Measurements from ENCODE around the gene RAE1.

RAE1 gene

GRCh38 chr20:57316795-57317201, 34.3 kb upstream of the RAE1 start:
- H3K9ac ChIP-seq (ENCODE audit: low read depth, low read length), result no peak overlapping the region
- no peak overlapping the region for H3K4me3 ChIP-seq (ENCODE audit: low read depth, low read length)
- H3K27me3 ChIP-seq (ENCODE audit: control insufficient read depth, insufficient read depth, low read length), result peaks cover 3% of the 10 kb centered on the region
- no peaks in the 10 kb centered on the region for H3K36me3 ChIP-seq (ENCODE audit: control insufficient read depth, insufficient read depth, low read length)
- H3K4me1 ChIP-seq (ENCODE audit: control insufficient read depth, insufficient read depth, low read length), result no peaks in the 10 kb centered on the region
- no peaks in the 10 kb centered on the region for H3K9me3 ChIP-seq (ENCODE audit: control insufficient read depth, insufficient read depth, low read length)

GRCh38 chr20:57317316-57317788, 33.7 kb upstream of the RAE1 start:
- Histone ChIP-seq H3K4me1 (ENCODE audit: control insufficient read depth, insufficient read depth, low read length) (no peaks in the 10 kb centered on the region), H3K4me3 (ENCODE audit: low read depth, low read length) (no peak overlapping the region), H3K27me3 (ENCODE audit: control insufficient read depth, insufficient read depth, low read length) (peaks cover 3% of the 10 kb centered on the region), H3K9me3 (ENCODE audit: control insufficient read depth, insufficient read depth, low read length) (no peaks in the 10 kb centered on the region), H3K9ac (ENCODE audit: low read depth, low read length) (no peak overlapping the region), H3K36me3 (ENCODE audit: control insufficient read depth, insufficient read depth, low read length) (no peaks in the 10 kb centered on the region)

DNA sequence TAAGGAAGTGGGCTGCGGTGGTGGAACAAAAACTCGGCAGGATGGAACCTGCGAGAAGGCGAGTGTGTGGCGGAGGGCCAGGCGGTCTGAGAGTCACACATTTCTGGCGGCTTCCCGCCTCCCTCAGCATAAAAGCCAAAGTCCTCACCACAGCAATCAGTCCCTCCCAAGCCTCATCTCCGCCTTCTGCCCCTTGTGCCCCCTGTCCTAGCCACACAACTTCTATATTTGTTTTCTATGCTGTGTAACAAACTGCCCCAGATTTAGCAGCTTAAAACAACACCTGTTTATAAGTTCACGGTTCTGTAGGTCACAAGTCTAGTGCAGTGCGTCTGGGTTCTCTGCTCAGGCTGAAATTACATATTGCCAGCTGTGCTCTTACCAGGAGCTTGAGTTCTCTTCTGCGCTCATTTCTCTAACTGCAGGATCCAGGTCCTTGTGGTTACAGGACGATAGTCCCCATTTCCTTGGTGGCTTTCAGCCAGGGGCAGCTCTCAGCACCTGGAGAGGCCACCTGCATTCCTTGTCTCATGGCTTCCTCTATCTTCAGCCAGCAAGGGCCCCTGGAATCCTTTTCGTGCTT, 33.2 kb upstream of the RAE1 start:
- H3K9ac ChIP-seq (ENCODE audit: low read depth, low read length), result no peak overlapping the region
- peaks cover 5% of the 10 kb centered on the region for H3K4me1 ChIP-seq (ENCODE audit: control insufficient read depth, insufficient read depth, low read length)
- peaks cover 3% of the 10 kb centered on the region for H3K27me3 ChIP-seq (ENCODE audit: control insufficient read depth, insufficient read depth, low read length)
- no peaks in the 10 kb centered on the region for H3K9me3 ChIP-seq (ENCODE audit: control insufficient read depth, insufficient read depth, low read length)
- H3K4me3 ChIP-seq (ENCODE audit: low read depth, low read length), result no peak overlapping the region
- H3K36me3 ChIP-seq (ENCODE audit: control insufficient read depth, insufficient read depth, low read length), result no peaks in the 10 kb centered on the region

DNA sequence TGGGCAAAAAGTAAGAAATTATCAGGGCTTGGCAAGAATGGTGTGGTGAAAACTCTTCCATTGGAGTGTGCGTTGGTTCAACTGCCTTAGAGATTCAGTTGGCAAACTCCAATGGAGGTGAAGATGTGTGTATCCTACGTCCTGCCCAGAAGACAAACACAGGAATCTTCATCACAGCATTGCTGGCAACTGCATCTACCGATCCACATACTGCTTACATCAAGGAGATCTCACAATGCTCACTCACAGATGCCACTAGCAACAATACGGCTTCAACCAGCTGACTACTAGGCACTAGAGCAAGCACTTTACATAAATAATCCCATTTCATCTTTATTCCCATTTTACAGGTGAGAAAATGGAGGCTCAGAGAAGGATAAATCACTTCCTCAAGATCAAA, 31.5 kb upstream of the RAE1 start:
- Histone ChIP-seq H3K9ac (ENCODE audit: low read depth, low read length) (no peak overlapping the region), H3K27me3 (ENCODE audit: control insufficient read depth, insufficient read depth, low read length) (peaks cover 3% of the 10 kb centered on the region), H3K36me3 (ENCODE audit: control insufficient read depth, insufficient read depth, low read length) (no peaks in the 10 kb centered on the region), H3K4me1 (ENCODE audit: control insufficient read depth, insufficient read depth, low read length) (peaks cover 8% of the 10 kb centered on the region), H3K4me3 (ENCODE audit: low read depth, low read length) (no peak overlapping the region), H3K9me3 (ENCODE audit: control insufficient read depth, insufficient read depth, low read length) (no peaks in the 10 kb centered on the region)

DNA sequence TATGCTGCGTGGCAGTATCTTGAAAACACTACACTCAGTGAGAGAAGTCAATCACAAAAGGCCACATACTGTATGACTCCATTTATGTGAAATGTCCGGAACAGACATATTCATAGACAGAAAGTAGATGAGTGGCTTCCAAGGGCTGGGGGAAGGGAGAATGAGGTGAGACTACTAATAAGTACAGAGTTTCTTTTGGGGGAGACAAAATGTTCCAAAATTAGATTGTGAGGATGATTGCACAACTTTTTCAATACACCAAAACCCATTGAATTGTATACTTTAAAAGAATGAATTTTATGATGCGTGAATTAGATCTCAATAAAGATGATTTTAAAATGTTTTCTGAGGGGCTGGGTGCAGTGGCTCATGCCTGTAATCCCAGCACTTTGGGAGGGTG, 30.7 kb upstream of the RAE1 start:
- Histone ChIP-seq H3K9me3 (ENCODE audit: control insufficient read depth, insufficient read depth, low read length) (no peaks in the 10 kb centered on the region), H3K27me3 (ENCODE audit: control insufficient read depth, insufficient read depth, low read length) (no peaks in the 10 kb centered on the region), H3K4me3 (ENCODE audit: low read depth, low read length) (no peak overlapping the region), H3K36me3 (ENCODE audit: control insufficient read depth, insufficient read depth, low read length) (no peaks in the 10 kb centered on the region), H3K9ac (ENCODE audit: low read depth, low read length) (no peak overlapping the region), H3K4me1 (ENCODE audit: control insufficient read depth, insufficient read depth, low read length) (peaks cover 8% of the 10 kb centered on the region)

- Histone ChIP-seq H3K9ac (ENCODE audit: low read depth, low read length) (no peak overlapping the region), H3K4me1 (ENCODE audit: control insufficient read depth, insufficient read depth, low read length) (peaks cover 8% of the 10 kb centered on the region), H3K27me3 (ENCODE audit: control insufficient read depth, insufficient read depth, low read length) (no peaks in the 10 kb centered on the region), H3K9me3 (ENCODE audit: control insufficient read depth, insufficient read depth, low read length) (no peaks in the 10 kb centered on the region), H3K36me3 (ENCODE audit: control insufficient read depth, insufficient read depth, low read length) (no peaks in the 10 kb centered on the region), H3K4me3 (ENCODE audit: low read depth, low read length) (no peak overlapping the region)
Observed at GRCh38 chr20:57321142-57321541, 29.9 kb upstream of the RAE1 start.

DNA sequence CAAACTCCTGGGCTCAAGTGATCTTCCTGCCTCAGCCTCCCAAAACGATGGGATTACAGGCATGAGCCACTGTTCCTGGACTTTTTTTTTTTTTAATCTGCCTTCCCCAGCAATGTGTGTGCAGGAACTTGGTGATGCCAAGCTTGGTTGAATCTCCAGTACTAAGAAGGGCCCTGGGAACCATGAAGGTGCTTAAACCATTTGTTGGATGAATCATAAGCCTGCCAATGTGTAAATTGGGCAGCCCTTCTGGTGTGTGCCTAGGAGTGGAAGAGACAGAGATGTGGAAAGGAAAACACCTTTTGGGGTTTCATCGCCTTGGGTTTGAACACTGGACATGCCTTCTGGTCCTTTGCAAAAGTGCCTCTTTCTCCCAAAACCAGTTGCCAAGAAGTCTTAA, 28.6 kb upstream of the RAE1 start:
- no peaks in the 10 kb centered on the region for H3K9me3 ChIP-seq (ENCODE audit: control insufficient read depth, insufficient read depth, low read length)
- peaks cover 15% of the 10 kb centered on the region for H3K4me1 ChIP-seq (ENCODE audit: control insufficient read depth, insufficient read depth, low read length)
- H3K27me3 ChIP-seq (ENCODE audit: control insufficient read depth, insufficient read depth, low read length), result no peaks in the 10 kb centered on the region
- no peak overlapping the region for H3K4me3 ChIP-seq (ENCODE audit: low read depth, low read length)
- no peak overlapping the region for H3K9ac ChIP-seq (ENCODE audit: low read depth, low read length)
- H3K36me3 ChIP-seq (ENCODE audit: control insufficient read depth, insufficient read depth, low read length), result no peaks in the 10 kb centered on the region

- no peak overlapping the region for H3K4me3 ChIP-seq (ENCODE audit: low read depth, low read length)
- H3K36me3 ChIP-seq (ENCODE audit: control insufficient read depth, insufficient read depth, low read length), result no peaks in the 10 kb centered on the region
- H3K4me1 ChIP-seq (ENCODE audit: control insufficient read depth, insufficient read depth, low read length), result peaks cover 15% of the 10 kb centered on the region
- H3K9me3 ChIP-seq (ENCODE audit: control insufficient read depth, insufficient read depth, low read length), result no peaks in the 10 kb centered on the region
- no peak overlapping the region for H3K9ac ChIP-seq (ENCODE audit: low read depth, low read length)
- no peaks in the 10 kb centered on the region for H3K27me3 ChIP-seq (ENCODE audit: control insufficient read depth, insufficient read depth, low read length)
Observed at GRCh38 chr20:57323034-57323433, 28.0 kb upstream of the RAE1 start.

DNA sequence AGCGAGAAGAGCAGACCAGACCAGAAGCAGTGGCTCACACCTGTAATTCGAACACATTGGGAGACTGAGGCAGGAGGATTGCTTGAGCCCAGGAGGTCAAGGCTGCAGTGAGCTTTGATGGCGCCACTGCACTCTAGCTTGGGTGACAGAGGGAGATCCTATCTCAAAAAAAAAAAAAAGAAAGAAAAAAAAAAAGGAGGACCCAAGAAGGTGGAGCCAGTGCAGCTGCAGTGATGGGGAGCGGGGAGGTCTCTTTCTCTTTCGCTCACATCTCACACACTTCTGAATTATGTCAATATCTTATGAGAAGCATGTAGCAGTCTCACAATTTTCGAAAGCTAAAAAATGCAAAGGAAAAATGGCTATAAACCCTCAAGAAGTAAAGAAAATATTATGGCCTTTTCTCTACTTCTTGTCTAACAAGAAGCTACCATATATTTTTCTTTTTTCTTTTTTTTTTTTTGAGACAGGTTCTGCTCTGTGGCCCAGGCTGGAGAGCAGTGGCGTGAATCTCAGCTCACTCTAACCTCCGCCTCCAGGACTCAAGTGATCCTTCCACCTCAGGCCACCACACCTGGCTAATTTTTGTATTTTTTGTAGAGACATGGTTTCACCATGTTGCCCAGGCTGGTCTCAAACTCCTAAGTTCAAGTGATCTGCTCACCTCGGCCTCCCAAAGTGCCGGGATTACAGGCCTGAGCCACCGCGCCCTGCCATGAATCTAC, 25.3 kb upstream of the RAE1 start:
- Histone ChIP-seq H3K9ac (ENCODE audit: low read depth, low read length) (no peak overlapping the region), H3K27me3 (ENCODE audit: control insufficient read depth, insufficient read depth, low read length) (no peaks in the 10 kb centered on the region), H3K4me1 (ENCODE audit: control insufficient read depth, insufficient read depth, low read length) (peaks cover 15% of the 10 kb centered on the region), H3K4me3 (ENCODE audit: low read depth, low read length) (no peak overlapping the region), H3K9me3 (ENCODE audit: control insufficient read depth, insufficient read depth, low read length) (no peaks in the 10 kb centered on the region), H3K36me3 (ENCODE audit: control insufficient read depth, insufficient read depth, low read length) (no peaks in the 10 kb centered on the region)

DNA sequence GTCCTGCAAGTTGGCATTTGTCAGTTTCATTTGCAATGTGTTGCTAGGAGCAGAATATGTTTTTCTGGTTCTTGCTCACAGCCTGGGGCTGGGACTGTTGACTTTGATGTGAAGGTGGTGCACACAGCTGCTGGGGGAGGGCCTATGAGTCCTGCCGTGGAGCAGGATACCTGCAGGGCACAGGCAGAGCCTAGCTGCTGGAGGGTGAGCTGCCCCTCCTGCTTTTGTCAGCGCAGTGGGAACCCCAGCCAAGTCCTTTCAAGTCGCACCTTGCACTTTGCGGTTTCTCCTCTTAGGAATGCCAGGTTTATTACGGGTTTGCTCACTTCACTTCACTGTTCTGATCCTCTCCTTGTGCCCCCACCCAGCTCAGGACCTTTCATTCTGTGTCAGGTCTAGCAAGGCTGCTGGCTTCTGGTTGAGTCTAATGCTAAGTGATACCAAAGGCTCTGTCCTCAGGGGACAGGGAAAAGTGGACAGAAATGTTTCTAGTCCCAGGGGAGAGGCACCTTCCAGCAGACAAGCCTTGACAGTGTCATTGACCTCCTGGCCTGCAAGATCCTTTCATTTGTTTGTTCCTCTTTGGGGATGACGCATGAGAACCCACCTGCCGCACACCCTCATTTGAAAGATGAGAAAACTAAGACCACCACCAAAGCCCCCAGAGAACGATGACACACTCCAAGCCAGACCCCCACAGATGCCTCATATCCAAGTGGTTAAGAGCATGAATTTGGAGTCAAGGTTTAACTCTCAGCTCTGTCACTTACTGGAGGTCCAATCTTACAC, 24.2 kb upstream of the RAE1 start:
- no peak overlapping the region for H3K9ac ChIP-seq (ENCODE audit: low read depth, low read length)

GRCh38 chr20:57327820-57328219, 23.2 kb upstream of the RAE1 start:
- Histone ChIP-seq H3K9me3 (ENCODE audit: control insufficient read depth, insufficient read depth, low read length) (no peaks in the 10 kb centered on the region), H3K36me3 (ENCODE audit: control insufficient read depth, insufficient read depth, low read length) (no peaks in the 10 kb centered on the region), H3K9ac (ENCODE audit: low read depth, low read length) (no peak overlapping the region), H3K4me3 (ENCODE audit: low read depth, low read length) (no peak overlapping the region), H3K27me3 (ENCODE audit: control insufficient read depth, insufficient read depth, low read length) (no peaks in the 10 kb centered on the region), H3K4me1 (ENCODE audit: control insufficient read depth, insufficient read depth, low read length) (peaks cover 11% of the 10 kb centered on the region)

More for the DNA sequence above, 24.2 kb upstream of the RAE1 start:
- no peaks in the 10 kb centered on the region for H3K36me3 ChIP-seq (ENCODE audit: control insufficient read depth, insufficient read depth, low read length)
- peaks cover 15% of the 10 kb centered on the region for H3K4me1 ChIP-seq (ENCODE audit: control insufficient read depth, insufficient read depth, low read length)
- H3K9me3 ChIP-seq (ENCODE audit: control insufficient read depth, insufficient read depth, low read length), result no peaks in the 10 kb centered on the region
- H3K27me3 ChIP-seq (ENCODE audit: control insufficient read depth, insufficient read depth, low read length), result no peaks in the 10 kb centered on the region
- H3K4me3 ChIP-seq (ENCODE audit: low read depth, low read length), result no peak overlapping the region

Measured in iPS-15b (cell line).